SU-DHL-6 (cell line): ENCODE results near the gene TEKTIP1.

ENCODE experiments used
- CTCF ChIP-seq: fragments of 200-600 bp; sonication (generic); IDR thresholded peaks from one replicate; pipeline ENCODE4 v1.5.1; 2017; ENCODE audit warnings: antibody characterized with exemption, mild to moderate bottlenecking, low read length, moderate library complexity; ENCODE audit not compliant: insufficient read depth, poor library complexity, severe bottlenecking
- EZH2phosphoT487 ChIP-seq: fragments of 200-600 bp; sonication (generic), shearing (Covaris generic); conservative IDR thresholded peaks from 2 replicates; pipeline ENCODE4 v1.6.1; 2018; ENCODE audit warnings: mild to moderate bottlenecking, antibody characterized with exemption, low read length, moderate library complexity, mixed read lengths

GRCh38 chr19:3536429-3537100 is 2.4 kb upstream of the TEKTIP1 start:
- TF ChIP-seq CTCF (no peak), EZH2phosphoT487 (no peak)
